IPS-18c (cell line): ENCODE measurements around the gene ATP5F1B.

Experiments
- H3K4me3 ChIP-seq: 2 replicates; pipeline ENCODE4 v1.7.0; 2013; ENCODE audit warnings: low read depth, mild to moderate bottlenecking, low read length, moderate library complexity; ENCODE audit not compliant: insufficient read depth
- H3K9me3 ChIP-seq: one replicate; pipeline ENCODE4 v1.6.1; 2013; ENCODE audit warnings: mild to moderate bottlenecking, low read length, moderate library complexity; ENCODE audit not compliant: control insufficient read depth, insufficient read depth

The ATP5F1B gene

GRCh38 chr12:56591961-56592360 lies 53.8 kb downstream of the ATP5F1B start:
- no peak overlapping the region for H3K4me3 ChIP-seq
- no peaks in the 10 kb centered on the region for H3K9me3 ChIP-seq

- Histone ChIP-seq H3K9me3 (no peaks in the 10 kb centered on the region), H3K4me3 (no peak overlapping the region)
These were observed 54.7 kb downstream of the ATP5F1B start for GRCh38 chr12:56591126-56591525.

- Histone ChIP-seq H3K4me3 (no peak overlapping the region), H3K9me3 (no peaks in the 10 kb centered on the region)
These were observed 55.5 kb downstream of the ATP5F1B start for GRCh38 chr12:56590237-56590830.

GRCh38 chr12:56589783-56590182 lies 56.0 kb downstream of the ATP5F1B start:
- Histone ChIP-seq H3K9me3 (no peaks in the 10 kb centered on the region), H3K4me3 (no peak overlapping the region)
